ENCODE data around the gene RHBDL3.
"Not testable (repeated sequence)": the region's sequence is repeated elsewhere in the genome, so short reads cannot be mapped to it uniquely, and the experiment has no call there.

The RHBDL3 gene

DNA sequence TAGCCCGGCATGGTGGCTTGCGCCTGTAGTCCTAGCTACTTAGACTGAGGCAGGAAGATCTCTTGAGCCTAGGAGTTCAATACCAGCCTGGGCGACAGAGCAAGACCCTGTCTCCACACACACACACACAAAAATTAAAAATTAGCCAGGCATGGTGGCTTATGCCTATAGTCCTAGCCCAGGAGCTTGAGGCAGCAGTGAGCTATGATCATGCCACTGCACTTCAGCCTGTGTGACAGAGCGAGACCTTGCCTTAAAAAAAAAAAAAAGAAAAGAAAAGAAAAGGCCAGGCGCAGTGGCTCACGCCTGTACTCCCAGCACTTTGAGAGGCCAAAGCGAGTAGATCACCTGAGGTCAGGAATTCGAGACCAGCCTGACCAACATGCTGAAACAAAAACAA is 52.4 kb downstream of the RHBDL3 start:
- no peak for DNase-seq (ENCODE audit: low read depth in 2 of 2)
- no peak for TF ChIP-seq CTCF (IDR thresholded peaks at IDR 0.05; ENCODE audit: low read depth, low read length)
- no peak overlapping the region for H3K4me3 ChIP-seq (replicated peaks in 1 of 2; ENCODE audit: low read depth in 2 of 2, low read length in 2 of 2)

GRCh38 chr17:32319548-32319905 is 53.9 kb downstream of the RHBDL3 start:
- peak; percentile 99 for TF ChIP-seq CTCF (IDR thresholded peaks at IDR 0.05; ENCODE audit: low read depth, low read length)
- no peak overlapping the region for H3K4me3 ChIP-seq (replicated peaks in 1 of 2; ENCODE audit: low read depth in 2 of 2, low read length in 2 of 2)
- peak; percentile 61 to 66 for DNase-seq (ENCODE audit: low read depth in 2 of 2)

DNA sequence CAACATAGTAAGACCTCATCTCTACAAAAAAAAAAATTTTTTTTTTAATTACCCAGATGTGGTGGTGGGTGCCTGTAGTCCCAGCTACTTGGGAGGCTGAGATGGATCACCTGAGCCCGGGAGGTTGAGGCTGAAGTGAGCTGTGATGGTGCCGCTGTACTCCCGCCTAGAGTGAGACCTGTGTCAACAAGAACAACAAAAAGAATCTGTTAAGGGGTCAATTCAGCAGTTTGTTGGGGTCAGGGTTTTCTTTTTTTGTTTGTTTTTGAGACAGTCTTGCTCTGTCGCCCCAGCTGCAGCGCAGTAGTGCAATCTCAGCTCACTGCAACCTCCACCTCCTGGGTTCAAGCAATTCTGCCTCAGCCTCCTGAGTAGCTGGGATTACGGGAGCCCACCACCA is 54.4 kb downstream of the RHBDL3 start:
- DNase-seq (ENCODE audit: low read depth in 2 of 2); H3K4me3 ChIP-seq (replicated peaks in 1 of 2; ENCODE audit: low read depth in 2 of 2, low read length in 2 of 2): not testable (repeated sequence)

GRCh38 chr17:32320847-32321246 is 55.2 kb downstream of the RHBDL3 start:
- DNase-seq (ENCODE audit: low read depth in 2 of 2): no peak
- TF ChIP-seq CTCF (IDR thresholded peaks at IDR 0.05; ENCODE audit: low read depth, low read length): no peak

GRCh38 chr17:32323046-32323445 is 57.4 kb downstream of the RHBDL3 start:
- no peak overlapping the region for H3K4me3 ChIP-seq (replicated peaks in 1 of 2; ENCODE audit: low read depth in 2 of 2, low read length in 2 of 2)
- DNase-seq (ENCODE audit: low read depth in 2 of 2): no peak
- no peak for TF ChIP-seq CTCF (IDR thresholded peaks at IDR 0.05; ENCODE audit: low read depth, low read length)

More at GRCh38 chr17:32320847-32321246, 55.2 kb downstream of the RHBDL3 start:
- no peak overlapping the region for H3K4me3 ChIP-seq (replicated peaks in 1 of 2; ENCODE audit: low read depth in 2 of 2, low read length in 2 of 2)

- peak in 1 of 2 donors; percentile 19 for DNase-seq (ENCODE audit: low read depth in 2 of 2)
- TF ChIP-seq CTCF (IDR thresholded peaks at IDR 0.05; ENCODE audit: low read depth, low read length): no peak
- H3K4me3 ChIP-seq (replicated peaks in 1 of 2; ENCODE audit: low read depth in 2 of 2, low read length in 2 of 2): no peak overlapping the region
Observed at GRCh38 chr17:32323811-32324491, 58.3 kb downstream of the RHBDL3 start.

DNA sequence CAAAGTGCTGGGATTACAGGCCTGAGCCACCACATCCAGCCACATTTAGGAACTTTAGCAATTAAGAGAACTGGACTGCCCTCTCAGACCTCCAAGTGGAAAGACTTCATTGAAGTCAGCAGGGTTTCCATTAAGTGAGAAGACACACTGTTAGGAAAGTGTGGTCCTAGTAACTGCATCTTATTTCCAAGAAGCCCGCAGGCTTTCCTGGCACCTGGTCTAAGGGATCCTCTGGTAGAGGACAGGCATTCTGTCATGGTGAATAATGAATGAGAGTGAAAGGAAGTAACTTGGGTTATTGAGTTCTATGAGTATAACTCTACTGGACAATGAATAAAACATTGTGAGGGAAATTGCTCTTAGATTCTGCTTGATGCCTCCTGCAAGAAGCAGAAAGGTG is 62.3 kb downstream of the RHBDL3 start:
- no peak overlapping the region for H3K4me3 ChIP-seq (replicated peaks in 1 of 2; ENCODE audit: low read depth in 2 of 2, low read length in 2 of 2)
- TF ChIP-seq CTCF (IDR thresholded peaks at IDR 0.05; ENCODE audit: low read depth, low read length): no peak
- DNase-seq (ENCODE audit: low read depth in 2 of 2): no peak

Data from cardiac fibroblast (primary cell).